Activated CD4-positive, alpha-beta T cell treated with anti-CD3 and anti-CD28 coated beads, Interleukin-2, amount 10 ng/mL, durations not matched to agents 7 days and 5 days (primary cell): ENCODE data around the gene FGD1. TPM values are rescaled to one million over a fixed set of nuclear protein-coding genes. Genes with fewer than 3 reads are reported as not detected.
A peak's percentile ranks its signal among the peaks of the same experiment; 100 is the strongest.
"Not testable (repeated sequence)": the region's sequence is repeated elsewhere in the genome, so short reads cannot be mapped to it uniquely, and the experiment has no call there.

Source experiments
- CTCF ChIA-PET: fragments of 350-600 bp; sonication (Branson Sonifier 250); formaldehyde crosslinking; loops from one replicate; lab custom pipeline; 2021; ENCODE audit warnings: antibody characterized with exemption; lab: Charles Lee
- POLR2A ChIA-PET: fragments of 350-600 bp; sonication (Branson Sonifier 250); formaldehyde crosslinking; loops from one replicate; lab custom pipeline; 2021; ENCODE audit warnings: antibody characterized with exemption; lab: Charles Lee
- DNase-seq: peaks from one replicate; pipeline ENCODE4 v3.0.0-alpha.2; 2020
- H3K27ac Mint-ChIP-seq: one replicate; pipeline ENCODE4 v1.8.0; 2021; ENCODE audit warnings: mild to moderate bottlenecking, moderate library complexity, mixed read lengths
- H3K27me3 Mint-ChIP-seq: one replicate; pipeline ENCODE4 v1.8.0; 2021; ENCODE audit warnings: mixed read lengths
- H3K36me3 Mint-ChIP-seq: one replicate; pipeline ENCODE4 v1.8.0; 2021; ENCODE audit warnings: low read depth, mixed read lengths
- H3K4me1 Mint-ChIP-seq: one replicate; pipeline ENCODE4 v1.8.0; 2021; ENCODE audit warnings: mixed read lengths
- H3K4me3 Mint-ChIP-seq: one replicate; pipeline ENCODE4 v1.8.0; 2021; ENCODE audit warnings: mild to moderate bottlenecking, moderate library complexity, mixed read lengths
- H3K9me3 Mint-ChIP-seq: one replicate; pipeline ENCODE4 v1.8.0; 2021; ENCODE audit warnings: mixed read lengths
- total RNA-seq, 2 experiments: library from RNA; stranded (reverse); gene quantifications; one replicate each; pipeline ENCODE4 v1.2.3, GENCODE V29; 2021

The FGD1 gene
- total RNA-seq, 2 experiments from 2014 or later, result 0.05 to 0.06 TPM

DNA sequence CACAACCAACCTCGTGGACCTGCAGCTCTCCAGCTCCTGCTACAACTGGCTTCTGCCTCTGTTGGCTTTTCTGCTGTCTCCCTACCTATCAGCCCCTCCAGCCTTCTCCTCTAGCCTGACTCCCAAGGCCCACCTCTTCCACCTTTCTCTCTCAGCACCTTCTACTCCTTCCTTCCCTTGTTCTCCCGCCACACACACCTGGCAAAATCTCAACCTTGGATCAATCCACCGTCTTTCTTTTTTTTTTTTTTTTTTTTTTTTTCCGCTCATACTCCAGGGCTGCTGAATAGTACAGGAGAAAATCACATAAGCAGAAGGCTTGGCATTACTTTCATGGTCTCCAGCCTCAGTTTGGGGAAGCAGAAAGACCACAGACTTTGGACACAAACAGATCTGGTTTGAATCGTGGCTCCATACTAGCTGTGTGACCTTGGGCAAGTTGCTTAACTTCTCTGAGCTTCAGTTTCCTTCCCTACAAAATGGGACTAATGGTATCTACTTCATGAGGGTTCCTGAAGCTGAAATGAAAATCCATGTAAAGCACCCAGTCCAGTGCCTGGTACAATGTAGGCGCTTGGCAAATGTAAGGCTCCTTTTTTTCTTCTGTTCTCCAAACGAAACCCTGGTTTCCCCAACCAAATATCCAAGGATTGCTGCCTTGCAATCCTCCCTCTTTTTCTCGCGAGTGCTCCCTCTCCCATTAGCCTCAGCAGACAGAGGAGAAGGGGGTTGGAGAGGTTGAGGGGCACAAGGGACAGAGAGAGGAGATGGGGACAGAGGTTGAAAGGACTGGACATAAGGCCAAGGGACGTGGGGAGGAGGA lies 1.7 kb downstream of the FGD1 start:
- ChIA-PET POLR2A (no interaction called here), CTCF (interaction anchor here (0.6 kb wide), 1 partner anchor 54 kb away, joined by 4 read pairs; no protein-coding TSS in a partner anchor)
- DNase-seq, result no peak
- Mint-ChIP-seq H3K9me3 (no peaks in the 10 kb centered on the region), H3K4me1 (peaks cover 6% of the 10 kb centered on the region), H3K27ac (no peak overlapping the region), H3K27me3 (peaks cover 32% of the 10 kb centered on the region), H3K36me3 (peaks cover 3% of the 10 kb centered on the region), H3K4me3 (peak overlapping the region; percentile 54)

DNA sequence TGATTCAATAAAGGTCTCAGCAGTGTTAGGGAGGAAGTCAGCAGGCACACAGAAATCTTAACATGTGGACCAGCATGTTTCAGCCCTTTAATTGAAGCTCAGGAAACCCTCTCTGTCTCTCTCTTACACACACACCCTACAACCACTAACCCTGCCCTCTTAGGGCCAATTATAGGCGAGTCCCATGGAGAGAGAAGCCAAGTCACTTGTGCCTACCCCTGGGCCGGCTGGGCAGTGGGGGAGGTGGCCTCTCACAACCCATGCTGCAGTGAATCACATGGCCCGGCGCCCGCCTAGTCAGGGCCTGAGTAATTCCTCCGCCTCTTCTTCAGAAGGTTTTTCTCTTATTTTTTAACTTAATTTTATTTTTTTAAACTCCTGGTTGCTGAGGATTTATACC lies 3.7 kb downstream of the FGD1 start:
- Mint-ChIP-seq H3K27me3 (peaks cover 25% of the 10 kb centered on the region), H3K27ac (no peak overlapping the region), H3K9me3 (no peaks in the 10 kb centered on the region), H3K4me3 (no peak overlapping the region), H3K4me1 (peaks cover 6% of the 10 kb centered on the region), H3K36me3 (peaks cover 3% of the 10 kb centered on the region)
- CTCF ChIA-PET, result no interaction called here
- DNase-seq, result no peak
- POLR2A ChIA-PET, result no interaction called here

DNA sequence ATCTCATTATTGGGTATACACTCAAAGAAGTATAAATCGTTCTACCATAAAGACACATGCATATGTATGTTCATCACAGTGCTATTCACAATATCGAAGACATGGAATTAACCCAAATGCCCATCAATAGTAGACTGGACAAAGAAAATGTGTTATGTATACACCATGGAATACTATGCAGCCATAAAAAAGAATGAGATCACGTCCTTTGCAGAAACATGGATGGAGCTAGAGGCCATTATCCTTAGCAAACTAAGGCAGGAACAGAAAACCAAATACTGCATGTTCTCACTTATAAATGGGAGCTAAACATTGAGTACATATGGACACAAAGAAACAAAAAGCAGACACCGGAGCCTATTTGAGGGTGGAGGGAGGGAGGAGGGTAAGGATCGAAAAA lies 6.2 kb downstream of the FGD1 start:
- H3K36me3 Mint-ChIP-seq, H3K9me3 Mint-ChIP-seq, DNase-seq, H3K4me3 Mint-ChIP-seq, CTCF ChIA-PET, H3K4me1 Mint-ChIP-seq, POLR2A ChIA-PET, H3K27ac Mint-ChIP-seq: not testable (repeated sequence)
- H3K27me3 Mint-ChIP-seq, result peaks cover 15% of the 10 kb centered on the region

DNA sequence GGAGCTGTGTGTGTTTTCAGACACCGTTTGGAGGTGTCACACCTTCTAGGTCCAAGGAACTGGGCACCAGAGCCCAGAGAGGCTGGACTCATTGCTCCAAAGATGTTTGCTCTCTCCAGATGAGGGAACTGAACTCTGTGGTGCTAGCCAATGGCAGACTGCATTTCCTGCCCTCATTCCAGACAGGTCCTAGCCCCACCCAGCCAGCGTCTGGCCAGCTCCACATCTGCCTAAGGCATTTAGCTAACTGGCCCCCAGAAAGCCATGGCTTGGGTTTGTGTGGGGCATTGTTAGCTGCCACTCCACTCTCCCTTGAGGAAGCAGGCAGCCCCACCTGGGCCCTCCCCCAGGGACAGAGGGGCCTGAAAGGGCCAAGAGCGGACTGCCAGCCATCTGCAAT lies 11.4 kb downstream of the FGD1 start:
- Mint-ChIP-seq H3K4me1 (no peaks in the 10 kb centered on the region), H3K27me3 (no peaks in the 10 kb centered on the region), H3K36me3 (no peaks in the 10 kb centered on the region), H3K4me3 (no peak overlapping the region), H3K27ac (no peak overlapping the region), H3K9me3 (no peaks in the 10 kb centered on the region)
- no peak for DNase-seq
- POLR2A ChIA-PET, result no interaction called here
- CTCF ChIA-PET, result interaction anchor here (0.6 kb wide), 1 partner anchor 13 kb away, joined by 3 read pairs; no protein-coding TSS in a partner anchor

DNA sequence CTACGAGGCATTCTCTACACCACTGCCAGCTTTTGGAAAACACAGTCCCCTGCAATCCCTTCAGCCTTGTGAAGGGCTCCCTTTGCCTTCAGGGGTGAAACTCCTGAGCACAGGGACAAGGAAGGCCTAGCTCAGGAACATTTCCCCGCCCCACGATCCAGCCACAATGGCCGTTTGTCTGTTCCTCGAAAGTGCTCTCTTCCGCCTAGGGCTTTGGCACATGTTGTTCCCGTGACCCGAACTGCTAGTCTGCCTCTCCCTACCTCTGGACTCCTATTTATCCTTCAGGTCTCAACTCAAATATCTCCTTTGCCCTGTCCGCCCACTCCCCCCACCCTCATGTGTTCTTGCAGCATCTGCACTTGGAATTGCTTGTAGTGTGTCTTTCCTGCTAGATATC lies 12.1 kb downstream of the FGD1 start:
- no peak overlapping the region for H3K27ac Mint-ChIP-seq
- H3K36me3 Mint-ChIP-seq, result no peaks in the 10 kb centered on the region
- ChIA-PET POLR2A (no interaction called here), CTCF (interaction anchor here (0.6 kb wide), 1 partner anchor 12 kb away, joined by 3 read pairs; no protein-coding TSS in a partner anchor)
- H3K9me3 Mint-ChIP-seq, result no peaks in the 10 kb centered on the region
- no peak for DNase-seq
- H3K4me1 Mint-ChIP-seq, result no peaks in the 10 kb centered on the region
- H3K4me3 Mint-ChIP-seq, result no peak overlapping the region
- no peaks in the 10 kb centered on the region for H3K27me3 Mint-ChIP-seq

DNA sequence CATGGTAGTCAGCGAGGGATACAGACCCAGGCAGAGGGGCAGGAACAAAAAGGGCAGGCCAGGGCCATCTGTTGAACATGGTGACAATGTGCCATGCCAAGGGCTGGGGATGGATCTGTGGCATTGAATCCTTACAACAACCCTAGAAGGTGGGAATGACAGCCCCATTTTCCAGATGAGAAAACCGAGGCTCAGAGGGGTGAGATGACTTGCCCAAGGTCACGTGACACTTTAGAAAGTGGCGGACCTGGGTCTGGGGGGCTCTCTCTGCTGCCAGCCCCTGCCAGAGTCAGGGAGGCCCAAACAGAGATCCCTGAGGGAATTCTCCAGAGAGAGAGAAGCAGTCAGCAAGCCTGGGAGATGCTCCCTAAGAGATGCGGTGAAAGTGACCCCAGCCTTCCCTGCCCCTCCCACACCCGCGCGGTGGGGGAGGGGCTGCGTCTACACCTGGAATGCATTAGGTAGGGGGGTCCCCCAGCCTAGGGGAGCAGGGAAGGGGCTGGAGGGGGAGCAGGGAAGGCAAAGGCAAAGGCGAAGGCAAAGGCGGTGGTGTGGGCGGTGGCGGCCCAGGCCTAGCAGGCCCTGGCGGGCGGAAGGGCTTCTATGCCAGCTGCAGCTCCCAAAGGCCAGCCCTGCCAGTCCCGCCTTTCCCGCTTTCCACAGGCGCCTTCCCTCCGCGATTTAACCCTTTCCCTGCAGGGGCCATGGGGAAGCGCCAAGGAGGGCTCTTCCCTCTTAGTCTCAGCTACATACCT lies 13.0 kb downstream of the FGD1 start:
- no peaks in the 10 kb centered on the region for H3K9me3 Mint-ChIP-seq
- no peak overlapping the region for H3K4me3 Mint-ChIP-seq
- no peaks in the 10 kb centered on the region for H3K36me3 Mint-ChIP-seq
- no peak for DNase-seq
- POLR2A ChIA-PET, result no interaction called here
- no peaks in the 10 kb centered on the region for H3K4me1 Mint-ChIP-seq
- no peak overlapping the region for H3K27ac Mint-ChIP-seq
- CTCF ChIA-PET, result interaction anchor here (0.6 kb wide), 2 partner anchors 21 kb away, joined by 3 to 4 read pairs; no protein-coding TSS in a partner anchor
- no peaks in the 10 kb centered on the region for H3K27me3 Mint-ChIP-seq

DNA sequence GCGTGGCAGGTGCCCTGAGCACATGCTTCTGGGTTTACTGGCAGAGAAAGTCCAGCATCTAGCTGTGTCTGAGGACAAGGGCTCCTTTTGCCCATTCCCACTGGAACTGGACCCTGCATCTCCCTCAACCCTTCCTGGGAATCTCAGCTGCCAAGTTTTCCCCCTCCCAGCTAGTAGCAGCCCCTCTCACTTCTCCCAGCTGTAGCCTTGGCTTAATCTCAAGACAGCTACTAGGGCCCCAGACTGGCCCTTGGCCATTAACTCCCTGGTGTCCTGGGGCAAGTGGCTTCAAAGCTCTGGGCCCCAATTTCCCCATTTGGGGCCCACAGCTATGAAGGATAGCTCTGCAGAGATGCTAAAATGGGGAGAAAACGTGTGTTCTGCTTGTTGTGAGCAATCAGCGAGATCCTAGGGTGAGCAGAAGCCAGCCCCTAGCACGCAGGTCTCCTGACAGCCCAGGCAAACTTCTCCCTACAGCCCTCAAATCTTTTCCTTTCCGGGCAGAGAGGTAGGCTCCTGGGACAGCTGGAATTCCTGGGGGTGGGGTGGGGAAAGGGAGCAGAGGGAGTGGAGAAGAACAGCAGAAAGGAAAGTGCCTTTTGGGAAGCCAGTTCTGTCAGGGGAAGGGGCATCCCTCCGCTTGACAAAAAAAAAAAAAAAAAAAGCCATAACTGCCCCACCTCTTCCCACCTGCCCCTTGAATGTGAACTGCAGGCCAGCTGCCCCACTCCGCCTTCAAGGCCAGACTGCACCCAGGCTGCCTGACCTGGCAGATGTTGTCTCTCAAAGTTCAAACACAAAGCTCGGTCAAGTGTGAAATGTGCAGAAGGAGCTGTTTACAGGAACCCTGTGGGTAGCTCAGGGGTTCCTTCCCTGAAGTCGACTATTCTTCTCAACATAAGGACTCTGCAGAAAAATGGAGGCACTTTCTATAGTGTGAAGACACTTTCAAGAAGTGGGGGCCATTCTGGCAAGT lies 16.6 kb downstream of the FGD1 start:
- Mint-ChIP-seq H3K4me1 (no peaks in the 10 kb centered on the region), H3K9me3 (no peaks in the 10 kb centered on the region), H3K27ac (no peak overlapping the region), H3K27me3 (no peaks in the 10 kb centered on the region), H3K36me3 (no peaks in the 10 kb centered on the region), H3K4me3 (no peak overlapping the region)
- CTCF ChIA-PET, result interaction anchor here (0.6 to 0.7 kb wide), 3 partner anchors 13 to 544 kb away, joined by 3 to 4 read pairs (median 3); no protein-coding TSS in a partner anchor
- DNase-seq, result no peak
- POLR2A ChIA-PET, result no interaction called here

DNA sequence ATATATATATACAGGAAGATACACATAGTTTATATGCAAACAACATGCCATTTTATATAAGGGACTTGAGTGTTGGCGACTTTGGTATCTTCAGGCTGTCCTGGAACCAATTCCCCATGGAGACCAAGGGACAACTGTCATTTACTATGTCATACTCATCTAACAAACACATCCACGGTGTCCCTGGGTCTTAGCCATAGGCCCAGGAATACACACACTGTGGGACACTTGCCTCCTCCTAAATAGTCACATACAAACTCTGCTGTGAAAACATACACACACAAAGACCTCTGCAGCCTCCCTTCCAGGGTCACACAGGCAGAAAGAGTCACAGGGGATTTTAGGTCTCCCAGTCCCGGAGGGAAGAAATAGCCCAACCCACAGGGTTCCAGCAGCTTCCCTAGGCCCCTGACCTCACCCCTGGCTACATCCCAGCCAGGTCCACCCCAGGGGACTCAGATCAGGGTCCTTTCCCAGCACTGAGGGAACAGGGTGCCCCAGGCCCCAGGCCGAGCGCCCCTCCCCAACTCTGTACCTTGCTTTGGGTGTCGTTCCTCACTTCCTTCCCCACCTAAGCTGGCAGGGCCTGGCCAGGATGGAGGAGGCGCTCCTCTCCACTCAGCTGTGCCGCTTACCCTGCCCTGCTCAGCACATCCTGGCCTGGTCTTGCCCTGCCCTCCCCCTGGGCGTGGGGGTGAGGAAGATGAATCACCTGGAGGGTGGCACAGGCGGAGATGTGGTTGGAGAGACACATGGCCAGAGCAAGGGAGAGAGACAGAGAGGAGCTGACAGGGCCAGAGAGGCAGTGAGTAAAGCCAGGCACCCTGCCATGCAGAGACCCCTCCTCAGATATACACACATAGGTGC lies 21.8 kb downstream of the FGD1 start:
- Mint-ChIP-seq H3K4me1 (no peaks in the 10 kb centered on the region), H3K27ac (no peak overlapping the region), H3K9me3 (no peaks in the 10 kb centered on the region), H3K36me3 (no peaks in the 10 kb centered on the region), H3K27me3 (no peaks in the 10 kb centered on the region), H3K4me3 (no peak overlapping the region)
- ChIA-PET POLR2A (no interaction called here), CTCF (no interaction called here)
- DNase-seq, result no peak

DNA sequence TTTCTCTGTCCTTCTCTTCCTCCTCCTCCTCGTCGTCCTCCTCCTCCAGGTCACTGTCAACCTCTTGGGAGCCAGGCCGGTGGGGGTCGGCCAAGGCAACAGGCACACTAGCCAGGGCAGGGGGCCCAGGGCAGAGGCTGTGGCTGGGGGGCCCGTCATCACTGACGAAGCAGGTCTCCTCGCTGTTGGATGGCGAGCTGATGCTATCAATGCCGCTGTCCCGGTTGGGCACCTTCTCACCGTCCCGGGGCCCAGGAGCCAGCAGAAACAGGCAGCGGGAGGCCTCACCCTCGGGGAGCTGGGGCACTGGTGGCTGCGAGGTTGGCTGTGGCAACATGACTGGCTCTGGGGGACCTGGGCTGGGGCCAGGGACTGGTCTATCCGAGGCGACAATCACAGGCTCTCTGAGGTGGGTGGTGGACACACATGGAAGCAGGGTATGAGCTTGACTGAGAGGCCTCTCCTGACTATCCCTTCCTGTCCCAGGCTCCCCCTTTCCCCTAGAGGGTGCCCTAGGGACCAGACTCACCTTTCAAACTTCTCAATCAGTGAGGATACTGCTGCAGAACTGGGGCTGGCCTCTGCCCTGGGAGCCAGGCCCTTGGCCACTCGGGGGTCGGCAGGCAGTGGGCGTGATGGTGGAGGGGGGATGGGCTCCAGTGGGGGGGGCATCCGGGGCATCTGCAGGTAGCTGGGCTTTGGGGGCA lies 25.8 kb downstream of the FGD1 start:
- H3K36me3 Mint-ChIP-seq, result no peaks in the 10 kb centered on the region
- H3K9me3 Mint-ChIP-seq, result no peaks in the 10 kb centered on the region
- ChIA-PET POLR2A (no interaction called here), CTCF (no interaction called here)
- no peak for DNase-seq
- H3K27me3 Mint-ChIP-seq, result no peaks in the 10 kb centered on the region
- H3K4me3 Mint-ChIP-seq, result no peak overlapping the region
- H3K27ac Mint-ChIP-seq, result no peak overlapping the region
- no peaks in the 10 kb centered on the region for H3K4me1 Mint-ChIP-seq

DNA sequence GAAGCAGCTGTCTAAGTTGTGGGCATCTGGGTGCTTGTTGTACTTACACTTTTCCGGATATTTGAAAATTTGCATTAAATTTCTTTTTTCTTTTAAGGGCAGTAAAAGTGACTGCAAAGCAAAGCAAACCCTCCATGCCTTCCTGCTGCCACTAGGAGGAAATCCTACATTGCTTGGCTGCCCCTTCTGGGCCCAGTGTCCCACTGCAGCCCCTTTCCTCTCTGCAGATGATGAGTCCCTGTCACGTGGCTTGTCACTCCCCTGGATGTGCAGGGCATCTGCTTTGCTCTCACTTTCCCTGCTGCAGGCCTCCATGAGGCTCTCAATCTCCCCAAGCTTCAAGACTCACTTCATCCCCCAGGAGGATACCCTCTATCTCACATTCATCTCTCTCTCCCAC lies 43.1 kb downstream of the FGD1 start:
- no peak overlapping the region for H3K27ac Mint-ChIP-seq
- no peaks in the 10 kb centered on the region for H3K36me3 Mint-ChIP-seq
- no peak overlapping the region for H3K4me3 Mint-ChIP-seq
- ChIA-PET POLR2A (no interaction called here), CTCF (no interaction called here)
- DNase-seq, result no peak
- no peaks in the 10 kb centered on the region for H3K9me3 Mint-ChIP-seq
- no peaks in the 10 kb centered on the region for H3K27me3 Mint-ChIP-seq
- H3K4me1 Mint-ChIP-seq, result no peaks in the 10 kb centered on the region

DNA sequence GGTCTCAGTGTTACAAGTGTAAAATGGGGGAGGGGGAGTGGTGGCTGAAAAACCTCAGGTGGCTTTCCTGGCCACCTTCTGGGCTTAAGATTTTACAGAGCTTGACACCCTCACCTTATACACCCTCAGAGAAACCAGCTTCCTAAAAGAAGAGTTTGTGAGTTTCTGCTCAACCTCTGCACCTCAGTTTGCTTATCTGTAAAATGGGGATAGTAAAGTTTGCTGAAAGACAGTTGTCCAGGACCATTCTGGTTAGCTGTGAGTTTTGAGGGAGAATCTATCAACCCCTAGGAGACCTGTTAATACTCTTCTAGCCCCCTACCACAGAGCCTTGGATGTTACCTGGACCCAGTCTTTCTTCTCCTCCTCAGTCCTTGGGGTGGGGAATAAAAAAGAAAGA lies 46.1 kb downstream of the FGD1 start:
- H3K9me3 Mint-ChIP-seq, result no peaks in the 10 kb centered on the region
- no peaks in the 10 kb centered on the region for H3K27me3 Mint-ChIP-seq
- H3K36me3 Mint-ChIP-seq, result peaks cover 1% of the 10 kb centered on the region
- H3K4me1 Mint-ChIP-seq, result no peaks in the 10 kb centered on the region
- no peak overlapping the region for H3K27ac Mint-ChIP-seq
- H3K4me3 Mint-ChIP-seq, result no peak overlapping the region
- POLR2A ChIA-PET, result no interaction called here
- DNase-seq, result no peak
- CTCF ChIA-PET, result no interaction called here
